ENCODE measurements around the gene CEP83. TPM values are rescaled to one million over a fixed set of nuclear protein-coding genes. Genes with fewer than 3 reads are reported as not detected.
"Not testable (repeated sequence)": the region's sequence is repeated elsewhere in the genome, so short reads cannot be mapped to it uniquely, and the experiment has no call there.

CEP83 gene
- total and polyA plus RNA-seq, 8 donors = 2.6 to 44.4 (median 15.8) TPM

GRCh38 chr12:94397401-94397800, 62.3 kb downstream of the CEP83 start:
- peaks cover 0 to 21% (median 13%) of the 10 kb centered on the region in 4 donors for H3K9me3 ChIP-seq
- no peak overlapping the region for H3K27ac ChIP-seq
- H3K27me3 ChIP-seq = no peaks in the 10 kb centered on the region
- TF ChIP-seq CTCF (IDR thresholded peaks at IDR 0.05) (no peak), POLR2AphosphoS5 (IDR thresholded peaks at IDR 0.05) (no peak), EP300 (IDR thresholded peaks at IDR 0.05) (no peak)
- H3K4me1 ChIP-seq = no peaks in the 10 kb centered on the region
- no peak for DNase-seq
- H3K36me3 ChIP-seq = peaks cover 0 to 32% (median 23%) of the 10 kb centered on the region in 4 donors
- WGBS, 5 donors = 96 to 98% (median 97%) methylated on average over 4 of the region's 4 CpGs
- intact Hi-C loops (cut with DNase I; ENCODE audit: low total_unique reads) = no loop called here
- no peak overlapping the region for H3K4me3 ChIP-seq

- H3K27ac ChIP-seq; H3K4me1 ChIP-seq; H3K4me3 ChIP-seq; intact Hi-C loops (cut with DNase I; ENCODE audit: low total_unique reads); DNase-seq; H3K27me3 ChIP-seq: not testable (repeated sequence)
- 92 to 99% (median 94%) methylated on average over 4 of the region's 4 CpGs for WGBS, 5 donors
- Histone ChIP-seq H3K9me3 (peaks cover 0 to 21% (median 13%) of the 10 kb centered on the region in 4 donors), H3K36me3 (peaks cover 0 to 30% (median 20%) of the 10 kb centered on the region in 4 donors)
Measured at GRCh38 chr12:94396014-94396413, 63.7 kb downstream of the CEP83 start.

GRCh38 chr12:94390130-94390485, 69.6 kb downstream of the CEP83 start:
- DNase-seq = no peak
- intact Hi-C loops (cut with DNase I; ENCODE audit: low total_unique reads) = no loop called here
- H3K27me3 ChIP-seq = no peaks in the 10 kb centered on the region
- H3K9me3 ChIP-seq = peaks cover 0 to 2% (median 0%) of the 10 kb centered on the region in 4 donors
- peaks cover 0 to 19% (median 5%) of the 10 kb centered on the region in 4 donors for H3K36me3 ChIP-seq
- no peak overlapping the region for H3K27ac ChIP-seq
- TF ChIP-seq CTCF (IDR thresholded peaks at IDR 0.05) (no peak), POLR2AphosphoS5 (IDR thresholded peaks at IDR 0.05) (no peak), POLR2A (IDR thresholded peaks at IDR 0.05) (no peak), EP300 (IDR thresholded peaks at IDR 0.05) (no peak)
- no peak overlapping the region for H3K4me3 ChIP-seq
- 85 to 96% (median 85%) methylated on average over 4 of the region's 4 CpGs for WGBS, 5 donors
- peaks cover 0 to 3% (median 0%) of the 10 kb centered on the region in 4 donors for H3K4me1 ChIP-seq

- peak in 1 of 2 donors; percentile 40 for DNase-seq
- intact Hi-C loops (cut with DNase I; ENCODE audit: low total_unique reads) = not testable (repeated sequence)
- WGBS, 5 donors = 73 to 89% (median 86%) methylated on average over 14 to 16 of the region's 16 CpGs
Measured at GRCh38 chr12:94389482-94390129, 70.1 kb downstream of the CEP83 start.

GRCh38 chr12:94386422-94386821, 73.2 kb downstream of the CEP83 start:
- Histone ChIP-seq H3K4me1 (peaks cover 0 to 3% (median 0%) of the 10 kb centered on the region in 4 donors), H3K27ac (no peak overlapping the region), H3K27me3 (no peaks in the 10 kb centered on the region), H3K36me3 (peaks cover 0 to 34% (median 13%) of the 10 kb centered on the region in 4 donors), H3K4me3 (no peak overlapping the region), H3K9me3 (peaks cover 0 to 17% (median 10%) of the 10 kb centered on the region in 4 donors)
- TF ChIP-seq POLR2AphosphoS5 (IDR thresholded peaks at IDR 0.05) = no peak
- no peak for TF ChIP-seq POLR2A (IDR thresholded peaks at IDR 0.05)
- no peak for TF ChIP-seq CTCF (IDR thresholded peaks at IDR 0.05)
- TF ChIP-seq EP300 (IDR thresholded peaks at IDR 0.05) = no peak
- WGBS, 5 donors = 79 to 88% (median 87%) methylated on average over 1 of the region's 1 CpG
- DNase-seq = no peak
- intact Hi-C loops (cut with DNase I; ENCODE audit: low total_unique reads) = no loop called here

More at GRCh38 chr12:94389482-94390129, 70.1 kb downstream of the CEP83 start:
- not testable (repeated sequence) for H3K9me3 ChIP-seq, H3K27ac ChIP-seq, H3K27me3 ChIP-seq, H3K4me3 ChIP-seq, H3K4me1 ChIP-seq
- peaks cover 0 to 24% (median 10%) of the 10 kb centered on the region in 4 donors for H3K36me3 ChIP-seq

Measured in stomach (tissue), 9 donors.